Parathyroid adenoma (tissue), 2 donors: ENCODE results near the gene PIF1.

ENCODE experiments used
- H2AFZ ChIP-seq: fragments of 300-600 bp; sonication (generic); one replicate; pipeline ENCODE4 v1.7.0; 2017; ENCODE audit warnings: antibody characterized with exemption, mild to moderate bottlenecking
- H3K27ac ChIP-seq: fragments of 300-600 bp; sonication (generic); one replicate; pipeline ENCODE4 v1.7.0; 2017
- H3K27me3 ChIP-seq: fragments of 300-600 bp; sonication (generic); one replicate; pipeline ENCODE4 v1.7.0; 2017; ENCODE audit warnings: low read length; ENCODE audit not compliant: control insufficient read depth, insufficient read depth
- H3K36me3 ChIP-seq: fragments of 300-600 bp; sonication (generic); one replicate; pipeline ENCODE4 v1.7.0; 2017; ENCODE audit warnings: low read length; ENCODE audit not compliant: control insufficient read depth, insufficient read depth
- H3K4me1 ChIP-seq: fragments of 300-600 bp; sonication (generic); one replicate; pipeline ENCODE4 v1.7.0; 2017; ENCODE audit warnings: control low read depth
- H3K4me2 ChIP-seq: fragments of 300-600 bp; sonication (generic); one replicate; pipeline ENCODE4 v1.7.0; 2017; ENCODE audit warnings: low read length
- H3K4me3 ChIP-seq: fragments of 300-600 bp; sonication (generic); one replicate; pipeline ENCODE4 v1.7.0; 2017; ENCODE audit warnings: low read depth, low read length
- H3K79me2 ChIP-seq: fragments of 300-600 bp; sonication (generic); one replicate; pipeline ENCODE4 v1.7.0; 2017; ENCODE audit warnings: control low read depth
- H3K9ac ChIP-seq: fragments of 300-600 bp; sonication (generic); one replicate; pipeline ENCODE4 v1.7.0; 2017; ENCODE audit warnings: mild to moderate bottlenecking
- H3K9me3 ChIP-seq: fragments of 300-600 bp; sonication (generic); one replicate; pipeline ENCODE4 v1.7.0; 2017; ENCODE audit warnings: low read length; ENCODE audit not compliant: control insufficient read depth
- CTCF ChIP-seq: fragments of 300-600 bp; sonication (generic); IDR thresholded peaks from one replicate; pipeline ENCODE4 v1.7.0; 2017; ENCODE audit warnings: antibody characterized with exemption, mild to moderate bottlenecking
- donor health status: primary hyperparathyroidism.

PIF1 gene

GRCh38 chr15:64775551-64776401 is 49.7 kb downstream of the PIF1 start, which contains the start of gene RBPMS2:
Gene RBPMS2 (minus strand): TSS chr15:64775589. CDS start chr15:64775319, 270 bp downstream.
- Histone ChIP-seq H3K79me2 (no peaks in the 10 kb centered on the region), H3K9me3 (no peaks in the 10 kb centered on the region), H3K27me3 (no peaks in the 10 kb centered on the region), H3K4me3 (peak within 1 kb of the TSS; percentile 53), H3K4me2 (peak within 1 kb of the TSS; percentile 74), H3K27ac (no peak within 1 kb of the TSS), H3K4me1 (no peaks in the 10 kb centered on the region), H3K36me3 (no peaks in the 10 kb centered on the region), H2AFZ (peak within 1 kb of the TSS; percentile 70), H3K9ac (no peak within 1 kb of the TSS)
- TF ChIP-seq CTCF, result no peak

GRCh38 chr15:64774629-64775493 is 50.6 kb downstream of the PIF1 start:
- Histone ChIP-seq H2AFZ (peak overlapping the region; percentile 53), H3K79me2 (no peaks in the 10 kb centered on the region), H3K27me3 (no peaks in the 10 kb centered on the region), H3K4me2 (peak overlapping the region; percentile 74), H3K9me3 (no peaks in the 10 kb centered on the region), H3K36me3 (no peaks in the 10 kb centered on the region), H3K4me3 (peak overlapping the region; percentile 42), H3K9ac (no peak overlapping the region), H3K27ac (no peak overlapping the region), H3K4me1 (no peaks in the 10 kb centered on the region)
- TF ChIP-seq CTCF, result no peak

- H3K9ac ChIP-seq, result no peak overlapping the region
Observed at GRCh38 chr15:64774037-64774628, 51.3 kb downstream of the PIF1 start.

GRCh38 chr15:64773606-64774005 is 51.8 kb downstream of the PIF1 start:
- Histone ChIP-seq H2AFZ (no peak overlapping the region), H3K36me3 (no peaks in the 10 kb centered on the region), H3K79me2 (no peaks in the 10 kb centered on the region), H3K9me3 (no peaks in the 10 kb centered on the region), H3K9ac (no peak overlapping the region), H3K4me2 (peak overlapping the region; percentile 74), H3K4me1 (no peaks in the 10 kb centered on the region), H3K4me3 (peak overlapping the region; percentile 19), H3K27ac (no peak overlapping the region), H3K27me3 (no peaks in the 10 kb centered on the region)
- TF ChIP-seq CTCF, result no peak

More at GRCh38 chr15:64774037-64774628, 51.3 kb downstream of the PIF1 start:
- H3K79me2 ChIP-seq, result no peaks in the 10 kb centered on the region
- H2AFZ ChIP-seq, result no peak overlapping the region
- peak overlapping the region; percentile 74 for H3K4me2 ChIP-seq
- peak overlapping the region; percentile 19 for H3K4me3 ChIP-seq
- H3K27me3 ChIP-seq, result no peaks in the 10 kb centered on the region
- no peaks in the 10 kb centered on the region for H3K4me1 ChIP-seq
- H3K9me3 ChIP-seq, result no peaks in the 10 kb centered on the region
- no peak for TF ChIP-seq CTCF
- H3K27ac ChIP-seq, result no peak overlapping the region
- H3K36me3 ChIP-seq, result no peaks in the 10 kb centered on the region
